SK-N-SH treated with all-trans-retinoic acid at 6 μM for 48 hours (cell line): ENCODE results near the gene CCDC88B.

Source experiments
- ATAC-seq: fragments of 200-7000 bp; cut with Tn5 transposase; 3 replicates; pipeline ENCODE4 v1.9.1; 2020; ENCODE audit warnings: mild to moderate bottlenecking, moderate library complexity
- ARNTL ChIP-seq: fragments of 450-650 bp; formaldehyde crosslinking; IDR thresholded peaks from 2 replicates; pipeline ENCODE4 v1.5.0; 2020; ENCODE audit warnings: low read depth, mild to moderate bottlenecking, moderate library complexity, borderline replicate concordance
- BACH2 ChIP-seq: fragments of 250-450 bp; sonication (Bioruptor Pico); IDR thresholded peaks from 2 replicates; pipeline ENCODE4 v1.9.0; 2021; ENCODE audit warnings: mild to moderate bottlenecking, borderline replicate concordance
- CREB5 ChIP-seq: fragments of 250-450 bp; sonication (Bioruptor Pico); IDR thresholded peaks from 2 replicates; pipeline ENCODE4 v1.5.1; 2020; ENCODE audit warnings: low read depth, mild to moderate bottlenecking, moderate library complexity
- CSDC2 ChIP-seq: fragments of 250-450 bp; sonication (Bioruptor Pico); IDR thresholded peaks from 2 replicates; pipeline ENCODE4 v1.5.0; 2020; ENCODE audit warnings: mild to moderate bottlenecking, moderate library complexity
- CSRNP3 ChIP-seq: fragments of 250-450 bp; sonication (Bioruptor Pico); IDR thresholded peaks from 2 replicates; pipeline ENCODE4 v1.5.1; 2021; ENCODE audit warnings: mild to moderate bottlenecking, moderate library complexity
- ESRRG ChIP-seq: fragments of 250-450 bp; sonication (Bioruptor Pico); IDR thresholded peaks from 2 replicates; pipeline ENCODE4 v1.6.1; 2021; ENCODE audit warnings: mild to moderate bottlenecking
- GLIS3 ChIP-seq: fragments of 250-450 bp; sonication (Bioruptor Pico); IDR thresholded peaks from 2 replicates; pipeline ENCODE4 v1.5.0; 2020; ENCODE audit warnings: mild to moderate bottlenecking, moderate library complexity
- ISL1 ChIP-seq: fragments of 250-450 bp; sonication (Bioruptor Pico); IDR thresholded peaks from 2 replicates; pipeline ENCODE4 v2.1.2; 2022; ENCODE audit warnings: mild to moderate bottlenecking, moderate library complexity
- OSR1 ChIP-seq: fragments of 250-450 bp; sonication (Bioruptor Pico); IDR thresholded peaks from 2 replicates; pipeline ENCODE4 v1.8.0; 2022; ENCODE audit warnings: moderate library complexity, mild to moderate bottlenecking, inconsistent platforms
- PATZ1 ChIP-seq: fragments of 250-450 bp; sonication (Bioruptor Pico); IDR thresholded peaks from 2 replicates; pipeline ENCODE4 v1.8.0; 2020; ENCODE audit warnings: mild to moderate bottlenecking, moderate library complexity, borderline replicate concordance
- POU6F1 ChIP-seq: fragments of 250-450 bp; sonication (Bioruptor Pico); IDR thresholded peaks from 2 replicates; pipeline ENCODE4 v1.8.0; 2021; ENCODE audit warnings: low read depth, mild to moderate bottlenecking, moderate library complexity, borderline replicate concordance
- RARB ChIP-seq: fragments of 250-450 bp; sonication (Bioruptor Pico); IDR thresholded peaks from 2 replicates; pipeline ENCODE4 v1.8.0; 2021; ENCODE audit warnings: mild to moderate bottlenecking, moderate library complexity
- SNAI2 ChIP-seq: fragments of 250-450 bp; sonication (Bioruptor Pico); IDR thresholded peaks from 2 replicates; pipeline ENCODE4 v1.5.0; 2020; ENCODE audit warnings: mild to moderate bottlenecking, moderate library complexity
- TOX ChIP-seq: fragments of 250-450 bp; sonication (Bioruptor Pico); IDR thresholded peaks from 2 replicates; pipeline ENCODE4 v1.8.0; 2021; ENCODE audit warnings: mild to moderate bottlenecking, moderate library complexity, borderline replicate concordance
- TSHZ2 ChIP-seq: fragments of 250-450 bp; sonication (Bioruptor Pico); IDR thresholded peaks from 2 replicates; pipeline ENCODE4 v1.5.0; 2020; ENCODE audit warnings: mild to moderate bottlenecking, moderate library complexity
- ZC3H10 ChIP-seq: fragments of 250-450 bp; sonication (Bioruptor Pico); IDR thresholded peaks from 2 replicates; pipeline ENCODE4 v1.5.1; 2021; ENCODE audit warnings: mild to moderate bottlenecking, moderate library complexity
- ZFP3 ChIP-seq: fragments of 250-450 bp; sonication (Bioruptor Pico); IDR thresholded peaks from 2 replicates; pipeline ENCODE4 v1.5.0; 2020; ENCODE audit warnings: mild to moderate bottlenecking, moderate library complexity
- ZFP30 ChIP-seq: fragments of 450-650 bp; formaldehyde crosslinking; IDR thresholded peaks from 2 replicates; pipeline ENCODE4 v1.5.0; 2022; ENCODE audit warnings: mild to moderate bottlenecking, moderate library complexity
- ZNF565 ChIP-seq: fragments of 450-650 bp; formaldehyde crosslinking; conservative IDR thresholded peaks from 2 replicates; pipeline ENCODE4 v1.5.0; 2020; ENCODE audit warnings: low read depth, mild to moderate bottlenecking, moderate library complexity
- ZNF70 ChIP-seq: fragments of 450-650 bp; formaldehyde crosslinking; IDR thresholded peaks from 2 replicates; pipeline ENCODE4 v1.5.0; 2020; ENCODE audit warnings: mild to moderate bottlenecking, moderate library complexity
- ZNF8 ChIP-seq: fragments of 450-650 bp; formaldehyde crosslinking; IDR thresholded peaks from 2 replicates; pipeline ENCODE4 v1.5.0; 2020; ENCODE audit warnings: mild to moderate bottlenecking, moderate library complexity

CCDC88B gene

GRCh38 chr11:64352995-64353714 is 13.2 kb downstream of the CCDC88B start:
- TF ChIP-seq OSR1 (CRISPR knock-in tag) (no peak), PATZ1 (CRISPR knock-in tag) (no peak), CSRNP3 (CRISPR knock-in tag) (no peak), ZNF70 (CRISPR knock-in tag) (no peak), ZFP30 (CRISPR knock-in tag) (no peak), BACH2 (CRISPR knock-in tag) (no peak), ZNF565 (CRISPR knock-in tag) (no peak), ESRRG (CRISPR knock-in tag) (no peak), ZC3H10 (CRISPR knock-in tag) (no peak), GLIS3 (CRISPR knock-in tag) (no peak), POU6F1 (CRISPR knock-in tag) (no peak), ZNF8 (no peak), CREB5 (CRISPR knock-in tag) (no peak), TOX (no peak), ZFP3 (CRISPR knock-in tag) (no peak), CSDC2 (CRISPR knock-in tag) (no peak), SNAI2 (CRISPR knock-in tag) (no peak), ARNTL (CRISPR knock-in tag) (no peak), RARB (CRISPR knock-in tag) (no peak)
- ATAC-seq = no peak

GRCh38 chr11:64353715-64354506 is 13.9 kb downstream of the CCDC88B start:
- ATAC-seq = no peak
- TF ChIP-seq TSHZ2 (CRISPR knock-in tag) = no peak
- no peak for TF ChIP-seq ISL1 (CRISPR knock-in tag)
- no peak for TF ChIP-seq SNAI2 (CRISPR knock-in tag)
- no peak for TF ChIP-seq RARB (CRISPR knock-in tag)
- TF ChIP-seq ZNF70 (CRISPR knock-in tag) = no peak
- TF ChIP-seq ARNTL (CRISPR knock-in tag) = no peak
- TF ChIP-seq ZC3H10 (CRISPR knock-in tag) = no peak
- no peak for TF ChIP-seq ESRRG (CRISPR knock-in tag)
- TF ChIP-seq ZNF565 (CRISPR knock-in tag) = no peak
- no peak for TF ChIP-seq ZFP3 (CRISPR knock-in tag)
- no peak for TF ChIP-seq CSDC2 (CRISPR knock-in tag)
- TF ChIP-seq PATZ1 (CRISPR knock-in tag) = no peak
